Smooth muscle cell (in vitro differentiated cells): ENCODE measurements around the gene THAP7. TPM values are rescaled to one million over a fixed set of nuclear protein-coding genes. Genes with fewer than 3 reads are reported as not detected.

Experiments
- DNase-seq: peaks from one replicate; lab custom pipeline; 2025; ENCODE audit not compliant: unreplicated experiment; lab: John Stamatoyannopoulos, UW
- H2AFZ ChIP-seq: fragments of 200-600 bp; sonication (generic); 2 replicates; pipeline ENCODE4 v1.6.0; 2016; ENCODE audit warnings: antibody characterized with exemption, low read depth, mild to moderate bottlenecking
- H3F3A ChIP-seq: fragments of 200-600 bp; sonication (generic); 2 replicates; pipeline ENCODE4 v1.6.0; 2017; ENCODE audit warnings: antibody characterized with exemption, low read depth
- H3K27ac ChIP-seq: fragments of 200-600 bp; sonication (generic); 2 replicates; pipeline ENCODE4 v1.5.1; 2016; ENCODE audit warnings: low read depth, mild to moderate bottlenecking
- H3K27me3 ChIP-seq: fragments of 200-600 bp; sonication (generic); 2 replicates; pipeline ENCODE4 v1.6.1; 2016; ENCODE audit warnings: low read depth, mild to moderate bottlenecking
- H3K36me3 ChIP-seq: fragments of 200-600 bp; sonication (generic); 2 replicates; pipeline ENCODE4 v1.5.1; 2016; ENCODE audit warnings: low read depth
- H3K4me1 ChIP-seq: fragments of 200-600 bp; sonication (generic); 2 replicates; pipeline ENCODE4 v1.5.1; 2016; ENCODE audit warnings: low read depth
- H3K4me2 ChIP-seq: fragments of 200-600 bp; sonication (generic); 2 replicates; pipeline ENCODE4 v1.6.0; 2016; ENCODE audit warnings: mild to moderate bottlenecking
- H3K4me3 ChIP-seq: fragments of 200-600 bp; sonication (generic); 2 replicates; pipeline ENCODE4 v1.5.1; 2016; ENCODE audit warnings: mild to moderate bottlenecking
- H3K79me2 ChIP-seq: fragments of 200-600 bp; sonication (generic); 2 replicates; pipeline ENCODE4 v1.6.0; 2016; ENCODE audit warnings: low read depth, mild to moderate bottlenecking
- H3K9ac ChIP-seq: fragments of 200-600 bp; sonication (generic); 2 replicates; pipeline ENCODE4 v1.6.0; 2016; ENCODE audit warnings: low read depth
- H3K9me3 ChIP-seq: fragments of 200-600 bp; sonication (generic); replicated peaks from 2 replicates; pipeline ENCODE4 v1.5.1; 2016; ENCODE audit warnings: low read depth
- H4K20me1 ChIP-seq: fragments of 200-600 bp; sonication (generic); 2 replicates; pipeline ENCODE4 v1.6.0; 2016; ENCODE audit warnings: low read depth
- WGBS: methylation state at CpG from one replicate; pipeline ENCODE4 v1.1.7; 2016; ENCODE audit warnings: low lambda C conversion rate; 5-methylcytosine and 5-hydroxymethylcytosine counted together
- polyA plus RNA-seq: library from polyadenylated mRNA; unstranded; fragments of >200 nt; fragmentation: Nextera tagmentation; extraction: Ambion mirVana; gene quantifications from 2 replicates; pipeline ENCODE4 v1.2.1, GENCODE V29; 2016
- total RNA-seq: library from RNA; depleted of rRNA; stranded (reverse); fragments of >200 nt; gene quantifications from 2 replicates; pipeline ENCODE4 v1.2.3, GENCODE V29; 2014
- TF ChIP-seq, protein P1 (sequence below): fragments of 200-600 bp; sonication (generic); IDR thresholded peaks from 2 replicates; pipeline ENCODE4 v1.5.1; 2017; ENCODE audit warnings: borderline replicate concordance, mild to moderate bottlenecking, antibody characterized with exemption; ENCODE audit not compliant: insufficient read depth, poor library complexity, severe bottlenecking

THAP7 gene
- total and polyA plus RNA-seq, 2 experiments from 2014 or later, result 26.8 to 28.0 TPM

DNA sequence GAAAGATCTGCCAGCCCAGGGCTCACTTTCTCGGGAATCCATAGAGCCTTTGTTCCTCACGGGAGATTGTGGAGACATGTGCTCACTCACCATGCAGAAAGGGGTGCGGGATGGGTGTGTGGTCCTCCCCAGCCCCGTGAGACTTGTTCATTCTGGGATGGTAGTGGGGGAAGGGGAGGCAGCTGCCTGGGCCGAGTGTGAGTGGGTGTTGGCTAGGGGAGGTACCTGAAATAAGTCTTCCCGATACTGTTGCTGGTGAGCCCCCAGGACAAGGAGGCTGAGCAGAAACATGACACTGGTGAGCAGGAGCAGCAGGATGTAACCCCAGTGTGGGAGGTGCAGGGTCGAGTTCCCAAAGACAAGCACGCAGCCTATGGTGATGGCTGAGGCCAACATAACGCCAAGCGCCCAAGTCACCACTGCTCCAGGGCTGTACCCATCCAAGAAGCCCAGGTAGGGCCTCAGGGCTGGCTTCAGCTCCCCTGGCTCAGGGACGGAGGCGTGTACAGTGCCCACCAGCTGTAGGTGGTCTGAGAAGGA is 27.6 kb upstream of the THAP7 start:
- H2AFZ ChIP-seq, result no peak overlapping the region
- H3K4me3 ChIP-seq, result no peak overlapping the region
- 86% methylated on average over 12 of the region's 12 CpGs for WGBS
- H4K20me1 ChIP-seq, result no peaks in the 10 kb centered on the region
- H3K9me3 ChIP-seq, result no peaks in the 10 kb centered on the region
- H3K4me1 ChIP-seq, result peaks cover 3% of the 10 kb centered on the region
- TF ChIP-seq, protein P1, sequence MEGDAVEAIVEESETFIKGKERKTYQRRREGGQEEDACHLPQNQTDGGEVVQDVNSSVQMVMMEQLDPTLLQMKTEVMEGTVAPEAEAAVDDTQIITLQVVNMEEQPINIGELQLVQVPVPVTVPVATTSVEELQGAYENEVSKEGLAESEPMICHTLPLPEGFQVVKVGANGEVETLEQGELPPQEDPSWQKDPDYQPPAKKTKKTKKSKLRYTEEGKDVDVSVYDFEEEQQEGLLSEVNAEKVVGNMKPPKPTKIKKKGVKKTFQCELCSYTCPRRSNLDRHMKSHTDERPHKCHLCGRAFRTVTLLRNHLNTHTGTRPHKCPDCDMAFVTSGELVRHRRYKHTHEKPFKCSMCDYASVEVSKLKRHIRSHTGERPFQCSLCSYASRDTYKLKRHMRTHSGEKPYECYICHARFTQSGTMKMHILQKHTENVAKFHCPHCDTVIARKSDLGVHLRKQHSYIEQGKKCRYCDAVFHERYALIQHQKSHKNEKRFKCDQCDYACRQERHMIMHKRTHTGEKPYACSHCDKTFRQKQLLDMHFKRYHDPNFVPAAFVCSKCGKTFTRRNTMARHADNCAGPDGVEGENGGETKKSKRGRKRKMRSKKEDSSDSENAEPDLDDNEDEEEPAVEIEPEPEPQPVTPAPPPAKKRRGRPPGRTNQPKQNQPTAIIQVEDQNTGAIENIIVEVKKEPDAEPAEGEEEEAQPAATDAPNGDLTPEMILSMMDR, result no peak
- DNase-seq, result no peak
- peaks cover 17% of the 10 kb centered on the region for H3K27me3 ChIP-seq
- H3K9ac ChIP-seq, result no peak overlapping the region
- no peak overlapping the region for H3K4me2 ChIP-seq
- H3K36me3 ChIP-seq, result no peaks in the 10 kb centered on the region
- H3F3A ChIP-seq, result no peaks in the 10 kb centered on the region
- no peak overlapping the region for H3K27ac ChIP-seq
- no peaks in the 10 kb centered on the region for H3K79me2 ChIP-seq

DNA sequence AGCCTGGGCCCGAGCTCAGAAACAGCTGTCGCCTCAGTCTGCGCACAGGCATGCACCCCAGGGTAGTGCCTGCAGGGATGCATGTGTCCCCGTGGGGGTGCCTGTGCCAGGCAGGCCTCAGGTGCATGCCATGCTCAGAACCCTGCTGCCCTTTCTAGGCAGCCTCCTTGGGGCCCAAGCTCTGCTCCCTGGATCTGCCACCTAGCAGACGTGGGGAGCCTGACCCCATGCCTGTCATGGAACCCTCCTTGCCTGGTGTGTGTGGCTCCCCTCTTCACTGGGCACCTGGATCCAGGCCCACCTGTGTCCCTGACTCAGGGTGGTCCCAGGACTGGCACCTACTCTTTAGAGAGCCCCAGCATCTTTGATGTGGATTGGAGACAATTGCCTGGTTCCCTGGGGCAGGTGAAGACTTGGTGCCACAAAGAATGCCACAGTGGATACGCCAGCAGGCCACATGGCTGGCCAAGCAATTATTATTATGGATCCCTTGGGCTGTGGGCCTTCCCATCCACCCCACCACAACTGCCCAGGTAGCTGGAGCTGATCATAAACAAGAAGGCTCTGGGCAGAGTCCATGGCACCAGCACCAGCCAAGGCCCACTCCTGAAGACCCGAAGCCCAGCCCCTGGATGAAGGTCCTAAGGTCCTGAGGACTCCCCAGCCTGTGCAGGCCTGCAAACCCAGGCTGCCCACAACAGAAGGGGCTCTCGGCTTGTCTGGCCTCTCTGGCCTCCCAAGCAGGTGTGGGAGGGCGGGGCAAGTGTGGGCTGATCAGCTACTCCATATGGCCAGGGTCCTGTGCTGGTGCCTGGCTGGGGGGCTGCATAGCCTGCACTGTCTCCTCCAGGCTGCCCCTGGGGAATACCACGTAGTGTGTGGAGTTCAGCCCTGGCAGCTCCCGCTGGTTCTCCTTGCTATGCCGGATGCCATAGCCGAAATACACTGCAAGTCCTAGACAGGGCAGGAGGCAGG is 26.6 kb upstream of the THAP7 start:
- no peak for DNase-seq
- Histone ChIP-seq H3K27me3 (peaks cover 17% of the 10 kb centered on the region), H3F3A (no peaks in the 10 kb centered on the region), H3K36me3 (no peaks in the 10 kb centered on the region), H3K4me1 (peaks cover 3% of the 10 kb centered on the region), H3K27ac (no peak overlapping the region), H3K4me2 (no peak overlapping the region), H2AFZ (no peak overlapping the region), H3K9me3 (no peaks in the 10 kb centered on the region), H3K79me2 (no peaks in the 10 kb centered on the region), H3K9ac (no peak overlapping the region), H3K4me3 (no peak overlapping the region), H4K20me1 (no peaks in the 10 kb centered on the region)
- 95% methylated on average over 13 of the region's 13 CpGs for WGBS
- TF ChIP-seq, protein P1, result no peak

DNA sequence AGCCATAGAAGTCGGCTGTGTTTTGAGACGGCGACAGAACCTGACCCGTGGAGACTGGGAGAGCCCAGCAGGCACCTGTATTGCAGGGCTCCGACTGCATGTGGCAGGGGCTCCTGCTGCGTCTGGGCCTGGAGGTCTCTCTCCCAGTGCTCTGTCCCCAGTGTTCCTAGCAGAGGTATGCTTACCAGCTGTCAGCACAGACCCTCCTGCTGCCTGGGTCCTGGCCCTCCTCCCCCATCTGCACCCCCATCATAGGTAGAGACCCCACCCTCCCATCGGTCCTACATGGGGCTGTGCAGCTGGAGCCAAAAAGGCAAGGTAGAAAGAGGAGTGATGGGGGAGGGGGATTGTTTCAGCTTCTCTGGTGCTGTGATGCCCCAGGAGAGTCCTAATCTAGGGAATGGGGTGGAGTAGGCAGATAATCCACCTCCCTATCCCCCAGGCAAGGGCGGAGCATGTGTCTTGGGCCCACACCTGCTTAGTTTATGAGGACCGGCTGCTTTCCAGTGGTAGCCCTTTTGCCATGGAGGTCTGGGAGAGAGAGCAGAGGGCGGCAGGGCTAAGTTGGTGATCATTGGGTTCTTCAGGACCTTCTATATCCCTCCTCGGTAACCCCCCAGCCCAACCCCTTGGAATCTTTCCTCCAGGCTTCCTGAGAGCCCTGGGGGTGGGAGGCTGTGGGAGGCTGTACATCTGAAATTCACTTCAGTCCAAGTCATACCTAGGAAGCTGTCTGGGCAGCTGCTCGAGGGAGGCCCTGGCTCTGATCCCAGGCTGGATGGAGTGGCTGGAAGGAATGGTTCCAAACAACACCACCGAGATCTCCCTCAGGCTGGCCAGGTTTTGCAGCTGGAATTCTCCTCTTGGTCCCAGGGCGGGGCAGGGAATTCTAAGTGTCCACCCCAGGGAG is 25.1 kb upstream of the THAP7 start:
- no peaks in the 10 kb centered on the region for H4K20me1 ChIP-seq
- TF ChIP-seq, protein P1, result no peak
- H3F3A ChIP-seq, result no peaks in the 10 kb centered on the region
- peaks cover 15% of the 10 kb centered on the region for H3K27me3 ChIP-seq
- H3K4me3 ChIP-seq, result no peak overlapping the region
- H3K79me2 ChIP-seq, result no peaks in the 10 kb centered on the region
- no peaks in the 10 kb centered on the region for H3K9me3 ChIP-seq
- no peak overlapping the region for H3K9ac ChIP-seq
- H3K27ac ChIP-seq, result no peak overlapping the region
- no peak overlapping the region for H2AFZ ChIP-seq
- DNase-seq, result no peak
- peaks cover 2% of the 10 kb centered on the region for H3K4me1 ChIP-seq
- 84% methylated on average over 14 of the region's 14 CpGs for WGBS
- no peak overlapping the region for H3K4me2 ChIP-seq
- H3K36me3 ChIP-seq, result no peaks in the 10 kb centered on the region
